ENCODE data around the gene RIOK1. TPM values are rescaled to one million over a fixed set of nuclear protein-coding genes. Genes with fewer than 3 reads are reported as not detected.
"Not testable (repeated sequence)": the region's sequence is repeated elsewhere in the genome, so short reads cannot be mapped to it uniquely, and the experiment has no call there.

The RIOK1 gene
- total RNA-seq, 4 donors from 2014 or later = 11.1 to 21.0 (median 13.5) TPM

DNA sequence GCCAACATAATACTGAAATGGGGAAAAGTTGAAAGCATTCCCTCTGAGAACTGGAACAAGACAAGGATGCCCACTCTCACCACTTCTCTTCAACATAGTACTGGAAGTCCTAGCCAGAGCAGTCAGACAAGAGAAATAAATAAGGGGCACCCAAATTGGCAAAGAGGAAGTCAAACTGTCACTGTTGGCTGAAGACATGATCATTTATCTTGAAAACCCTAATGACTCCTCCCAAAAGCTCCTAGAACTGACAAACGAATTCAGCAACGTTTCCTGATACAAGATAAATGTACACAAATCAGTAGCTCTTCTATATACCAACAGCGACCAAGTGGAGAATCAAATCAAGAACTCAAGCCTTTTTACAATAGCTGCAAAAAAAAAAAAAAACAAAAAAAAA lies 37.7 kb upstream of the RIOK1 start:
- not testable (repeated sequence) for H3K9me3 ChIP-seq, H3K27me3 ChIP-seq, H3K4me1 ChIP-seq, H3K27ac ChIP-seq, ATAC-seq, H3K4me3 ChIP-seq, H3K36me3 ChIP-seq
- 68 to 90% methylated on average over 3 of the region's 3 CpGs for WGBS, 2 donors (ENCODE audit: low coverage in 1 of 2)

DNA sequence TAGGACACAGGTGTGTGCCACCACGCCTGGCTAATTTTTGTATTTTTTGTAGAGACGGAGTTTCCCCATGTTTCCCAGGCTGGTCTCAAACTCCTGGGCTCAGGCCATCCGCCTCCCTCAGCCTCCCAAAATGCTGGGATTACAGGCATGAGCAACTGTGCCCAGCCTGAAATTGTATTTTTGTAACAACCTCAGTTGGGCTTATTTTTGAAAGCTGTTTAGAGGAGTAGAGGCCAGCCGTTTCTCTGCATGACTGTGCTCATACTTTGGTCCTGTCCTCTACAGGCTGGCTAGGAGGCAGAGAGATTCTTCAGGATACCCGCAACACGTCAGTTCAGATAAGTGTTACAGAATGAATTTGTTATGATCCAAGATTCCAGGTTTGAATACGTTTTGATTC lies 22.2 kb upstream of the RIOK1 start:
- peaks cover 7% of the 10 kb centered on the region for H3K27me3 ChIP-seq
- H3K36me3 ChIP-seq = no peaks in the 10 kb centered on the region
- TF ChIP-seq EP300 (IDR thresholded peaks at IDR 0.05) (no peak), POLR2A (IDR thresholded peaks at IDR 0.05) (no peak), POLR2AphosphoS5 (IDR thresholded peaks at IDR 0.05) (no peak)
- TF ChIP-seq, protein P1, sequence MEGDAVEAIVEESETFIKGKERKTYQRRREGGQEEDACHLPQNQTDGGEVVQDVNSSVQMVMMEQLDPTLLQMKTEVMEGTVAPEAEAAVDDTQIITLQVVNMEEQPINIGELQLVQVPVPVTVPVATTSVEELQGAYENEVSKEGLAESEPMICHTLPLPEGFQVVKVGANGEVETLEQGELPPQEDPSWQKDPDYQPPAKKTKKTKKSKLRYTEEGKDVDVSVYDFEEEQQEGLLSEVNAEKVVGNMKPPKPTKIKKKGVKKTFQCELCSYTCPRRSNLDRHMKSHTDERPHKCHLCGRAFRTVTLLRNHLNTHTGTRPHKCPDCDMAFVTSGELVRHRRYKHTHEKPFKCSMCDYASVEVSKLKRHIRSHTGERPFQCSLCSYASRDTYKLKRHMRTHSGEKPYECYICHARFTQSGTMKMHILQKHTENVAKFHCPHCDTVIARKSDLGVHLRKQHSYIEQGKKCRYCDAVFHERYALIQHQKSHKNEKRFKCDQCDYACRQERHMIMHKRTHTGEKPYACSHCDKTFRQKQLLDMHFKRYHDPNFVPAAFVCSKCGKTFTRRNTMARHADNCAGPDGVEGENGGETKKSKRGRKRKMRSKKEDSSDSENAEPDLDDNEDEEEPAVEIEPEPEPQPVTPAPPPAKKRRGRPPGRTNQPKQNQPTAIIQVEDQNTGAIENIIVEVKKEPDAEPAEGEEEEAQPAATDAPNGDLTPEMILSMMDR (IDR thresholded peaks at IDR 0.05) = no peak
- H3K27ac ChIP-seq = no peak overlapping the region
- no peak overlapping the region for H3K4me3 ChIP-seq
- 75% methylated on average over 6 to 7 of the region's 7 CpGs for WGBS, 2 donors (ENCODE audit: low coverage in 1 of 2)
- H3K4me1 ChIP-seq = no peaks in the 10 kb centered on the region
- no peak for ATAC-seq
- no peaks in the 10 kb centered on the region for H3K9me3 ChIP-seq

DNA sequence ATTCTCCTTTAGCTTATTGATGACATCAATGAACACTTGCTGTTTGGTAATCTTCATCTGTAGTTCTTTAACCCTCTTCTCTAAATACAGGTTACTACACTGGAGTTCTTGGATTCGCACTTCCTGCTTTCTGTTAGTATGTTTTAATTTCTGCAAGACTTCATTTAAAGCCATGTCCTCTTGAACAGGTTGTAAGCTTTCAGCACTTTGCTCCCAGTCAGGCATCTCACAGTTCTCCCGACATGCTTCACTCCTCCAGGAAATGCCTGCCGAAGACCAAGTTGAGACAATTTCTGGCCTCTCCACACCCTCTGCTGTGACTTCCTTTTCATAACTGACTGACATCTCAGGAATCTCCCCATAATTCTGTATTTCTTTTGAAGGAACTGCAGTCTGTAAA lies 15.9 kb upstream of the RIOK1 start:
- no peaks in the 10 kb centered on the region for H3K9me3 ChIP-seq
- no peak for ATAC-seq
- H3K27me3 ChIP-seq = peaks cover 15% of the 10 kb centered on the region
- TF ChIP-seq EP300 (IDR thresholded peaks at IDR 0.05) (no peak), POLR2AphosphoS5 (IDR thresholded peaks at IDR 0.05) (no peak), POLR2A (IDR thresholded peaks at IDR 0.05) (no peak)
- TF ChIP-seq, protein P1 (IDR thresholded peaks at IDR 0.05) = no peak
- 37 to 53% methylated on average over 3 of the region's 3 CpGs for WGBS, 2 donors (ENCODE audit: low coverage in 1 of 2)
- no peaks in the 10 kb centered on the region for H3K36me3 ChIP-seq
- H3K4me3 ChIP-seq = no peak overlapping the region
- no peak overlapping the region for H3K27ac ChIP-seq
- no peaks in the 10 kb centered on the region for H3K4me1 ChIP-seq

DNA sequence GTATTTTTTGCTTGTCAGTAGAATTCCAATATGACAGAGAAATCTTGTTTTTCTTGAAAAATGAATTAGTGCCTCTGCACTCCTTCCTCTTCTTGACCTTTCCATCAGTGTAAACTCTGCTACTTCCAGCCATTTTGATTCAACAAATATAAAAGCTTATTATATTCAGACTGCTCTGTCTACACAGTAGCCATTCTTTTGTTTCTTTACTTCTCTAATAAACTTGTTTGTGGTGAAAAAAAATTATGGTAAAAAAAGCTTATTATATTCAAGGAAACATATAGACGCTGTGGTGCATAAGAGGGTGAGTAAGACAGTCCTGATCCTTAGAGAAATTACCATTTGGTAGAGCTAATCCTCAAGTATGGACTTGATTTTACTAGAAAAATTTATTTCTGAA lies 11.6 kb upstream of the RIOK1 start:
- no peaks in the 10 kb centered on the region for H3K36me3 ChIP-seq
- 83 to 95% methylated on average over 1 of the region's 1 CpG for WGBS, 2 donors (ENCODE audit: low coverage in 1 of 2)
- peaks cover 15% of the 10 kb centered on the region for H3K27me3 ChIP-seq
- ATAC-seq = no peak
- TF ChIP-seq POLR2A (IDR thresholded peaks at IDR 0.05) = no peak
- no peak for TF ChIP-seq POLR2AphosphoS5 (IDR thresholded peaks at IDR 0.05)
- TF ChIP-seq, protein P1 (IDR thresholded peaks at IDR 0.05) = no peak
- no peak for TF ChIP-seq EP300 (IDR thresholded peaks at IDR 0.05)
- no peaks in the 10 kb centered on the region for H3K4me1 ChIP-seq
- no peak overlapping the region for H3K27ac ChIP-seq
- H3K9me3 ChIP-seq = no peaks in the 10 kb centered on the region
- H3K4me3 ChIP-seq = no peak overlapping the region

DNA sequence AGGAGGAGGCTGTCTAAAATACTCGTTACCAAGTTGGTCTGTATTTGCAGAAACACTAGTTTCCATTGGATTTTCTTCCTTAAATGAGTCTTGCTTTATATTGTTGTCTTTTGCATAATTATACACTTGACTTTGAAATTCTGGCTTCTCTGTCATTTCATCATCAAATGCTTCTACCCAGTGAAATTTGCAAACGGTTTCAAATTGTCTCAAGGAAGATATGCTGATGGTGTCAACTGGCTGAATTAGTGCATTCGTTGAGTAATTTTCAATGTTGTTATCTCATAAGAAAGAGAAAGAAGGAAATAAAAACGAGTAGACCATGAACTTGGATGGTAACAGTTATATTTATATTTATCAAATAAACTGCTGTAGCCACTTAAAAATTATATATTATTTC lies 10.9 kb upstream of the RIOK1 start:
- H3K9me3 ChIP-seq = no peaks in the 10 kb centered on the region
- no peak overlapping the region for H3K4me3 ChIP-seq
- TF ChIP-seq POLR2A (IDR thresholded peaks at IDR 0.05) (no peak), POLR2AphosphoS5 (IDR thresholded peaks at IDR 0.05) (no peak), EP300 (IDR thresholded peaks at IDR 0.05) (no peak)
- TF ChIP-seq, protein P1 (IDR thresholded peaks at IDR 0.05) = no peak
- no peaks in the 10 kb centered on the region for H3K4me1 ChIP-seq
- no peak for ATAC-seq
- peaks cover 15% of the 10 kb centered on the region for H3K27me3 ChIP-seq
- H3K36me3 ChIP-seq = no peaks in the 10 kb centered on the region
- 44 to 56% methylated on average over 3 to 4 of the region's 4 CpGs for WGBS, 2 donors (ENCODE audit: low coverage in 1 of 2)
- no peak overlapping the region for H3K27ac ChIP-seq
